Fibroblast of villous mesenchyme (primary cell): ENCODE measurements around the gene MTHFD2L. TPM values are rescaled to one million over a fixed set of nuclear protein-coding genes. Genes with fewer than 3 reads are reported as not detected.
A peak's percentile ranks its signal among the peaks of the same experiment; 100 is the strongest.

Experiments
- DNase-seq: peaks from one replicate; pipeline ENCODE4 v3.0.0-alpha.2; 2010; ENCODE audit warnings: low read depth
- H3K4me3 ChIP-seq: 2 replicates; pipeline ENCODE4 v1.5.1; 2011; ENCODE audit warnings: low read depth, mild to moderate bottlenecking, low read length
- total RNA-seq: library from RNA; depleted of rRNA; stranded (reverse); fragments of >200 nt; gene quantifications from 2 replicates; pipeline ENCODE4 v1.2.3, GENCODE V29; 2012
- TF ChIP-seq, protein P1 (sequence below): IDR thresholded peaks from 2 replicates; pipeline ENCODE4 v1.5.1; 2012; ENCODE audit warnings: low read depth, mild to moderate bottlenecking, low read length; ENCODE audit not compliant: insufficient read depth

MTHFD2L gene
- total RNA-seq, 1 donor: 16.8 TPM

DNA sequence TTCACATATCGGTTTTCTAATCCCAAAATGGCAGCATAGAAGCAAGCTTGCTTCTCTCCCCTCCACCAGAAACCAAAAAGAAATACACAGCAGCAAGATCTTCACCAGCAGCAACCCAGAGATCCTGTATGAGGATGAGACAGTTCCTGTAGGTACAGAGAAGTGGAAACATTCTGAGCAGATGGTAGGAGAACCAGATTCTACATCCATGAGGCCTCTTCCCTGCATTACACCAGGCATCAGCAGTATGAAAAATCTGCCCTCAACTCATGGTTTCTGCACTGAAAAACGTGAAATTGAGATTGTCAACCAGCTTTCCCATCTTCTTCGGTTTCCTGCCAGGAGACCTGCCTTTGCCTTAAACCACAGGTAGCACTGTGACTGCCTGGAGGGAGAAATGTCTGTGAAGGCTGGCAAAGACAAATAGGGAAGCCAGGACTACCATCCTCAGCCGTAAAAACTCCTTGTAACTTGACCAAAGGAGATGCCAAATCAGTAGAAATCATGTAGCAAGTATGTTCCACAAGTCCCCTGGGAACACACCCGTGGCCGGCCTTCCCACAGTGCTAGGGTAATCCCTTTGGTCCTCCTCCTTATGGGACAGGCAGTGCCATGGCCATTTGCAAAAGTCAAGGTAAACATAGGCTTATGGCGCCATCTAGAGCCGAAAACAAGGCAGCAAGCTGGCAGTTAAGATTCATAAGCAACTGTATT is 24.0 kb upstream of the MTHFD2L start:
- TF ChIP-seq, protein P1, sequence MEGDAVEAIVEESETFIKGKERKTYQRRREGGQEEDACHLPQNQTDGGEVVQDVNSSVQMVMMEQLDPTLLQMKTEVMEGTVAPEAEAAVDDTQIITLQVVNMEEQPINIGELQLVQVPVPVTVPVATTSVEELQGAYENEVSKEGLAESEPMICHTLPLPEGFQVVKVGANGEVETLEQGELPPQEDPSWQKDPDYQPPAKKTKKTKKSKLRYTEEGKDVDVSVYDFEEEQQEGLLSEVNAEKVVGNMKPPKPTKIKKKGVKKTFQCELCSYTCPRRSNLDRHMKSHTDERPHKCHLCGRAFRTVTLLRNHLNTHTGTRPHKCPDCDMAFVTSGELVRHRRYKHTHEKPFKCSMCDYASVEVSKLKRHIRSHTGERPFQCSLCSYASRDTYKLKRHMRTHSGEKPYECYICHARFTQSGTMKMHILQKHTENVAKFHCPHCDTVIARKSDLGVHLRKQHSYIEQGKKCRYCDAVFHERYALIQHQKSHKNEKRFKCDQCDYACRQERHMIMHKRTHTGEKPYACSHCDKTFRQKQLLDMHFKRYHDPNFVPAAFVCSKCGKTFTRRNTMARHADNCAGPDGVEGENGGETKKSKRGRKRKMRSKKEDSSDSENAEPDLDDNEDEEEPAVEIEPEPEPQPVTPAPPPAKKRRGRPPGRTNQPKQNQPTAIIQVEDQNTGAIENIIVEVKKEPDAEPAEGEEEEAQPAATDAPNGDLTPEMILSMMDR: peak; percentile 91
- DNase-seq: peak; percentile 92
- no peak overlapping the region for H3K4me3 ChIP-seq

DNA sequence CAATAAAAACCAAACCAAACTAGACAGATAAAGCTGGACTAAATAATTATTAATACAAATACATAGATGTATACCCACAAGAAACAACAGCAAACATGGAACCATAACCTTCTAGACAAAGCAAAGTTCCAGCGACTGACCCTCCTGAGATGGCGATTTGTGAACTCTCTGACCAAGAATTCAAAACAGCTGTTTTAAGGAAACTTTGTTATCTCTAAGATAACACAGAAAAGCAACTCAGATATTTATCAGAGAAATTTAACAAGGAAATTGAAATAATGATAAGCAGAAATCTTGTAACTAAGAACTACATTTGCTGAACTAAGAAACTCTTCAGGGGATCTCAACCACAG is 23.4 kb upstream of the MTHFD2L start:
- DNase-seq: no peak
- no peak overlapping the region for H3K4me3 ChIP-seq
- TF ChIP-seq, protein P1: no peak

DNA sequence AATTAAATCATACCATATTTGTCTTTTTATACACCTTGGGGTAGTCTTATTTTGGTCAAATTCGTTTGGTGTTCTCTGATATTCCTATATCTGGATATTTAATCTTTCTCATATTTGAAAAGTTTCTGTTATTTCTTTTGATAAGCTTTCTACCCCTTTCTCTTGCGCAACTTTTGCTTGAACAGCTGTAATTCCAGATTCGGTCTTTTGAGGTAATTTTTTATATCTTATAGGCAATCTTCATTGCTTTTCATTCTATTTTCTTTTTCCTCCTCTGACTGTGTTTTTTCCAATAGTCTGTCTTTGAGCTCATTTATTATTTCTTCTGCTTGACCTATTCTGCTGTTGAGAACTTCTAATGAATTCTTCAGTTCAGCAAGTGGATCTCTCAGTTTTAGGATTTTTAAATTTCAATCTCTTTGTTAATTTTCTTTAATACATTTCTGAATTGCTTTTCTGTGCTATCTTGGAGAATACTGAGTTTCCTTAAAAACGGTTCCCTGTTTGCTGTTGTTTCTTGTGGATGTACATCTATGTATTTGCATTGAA is 11.3 kb upstream of the MTHFD2L start:
- TF ChIP-seq, protein P1: no peak
- H3K4me3 ChIP-seq: no peak overlapping the region
- no peak for DNase-seq

DNA sequence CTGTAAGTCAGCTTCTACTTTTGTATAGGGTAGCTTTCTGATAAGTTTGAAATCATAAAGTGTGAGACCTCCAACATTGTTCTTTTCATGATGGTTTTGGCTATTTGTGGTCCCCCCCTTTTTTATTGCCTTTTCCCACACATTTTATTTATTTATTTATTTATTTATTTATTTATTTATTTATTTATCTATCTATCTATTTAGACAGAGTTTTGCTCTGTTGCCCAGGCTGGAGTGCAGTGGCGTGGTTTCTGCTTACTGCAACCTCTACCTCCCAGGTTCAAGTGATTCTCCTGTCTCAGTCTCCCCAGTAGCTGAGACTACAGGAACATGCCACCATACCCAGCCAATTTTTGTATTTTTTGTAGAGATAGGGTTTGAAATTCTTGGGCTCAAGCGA is 9.7 kb upstream of the MTHFD2L start:
- TF ChIP-seq, protein P1: no peak
- no peak overlapping the region for H3K4me3 ChIP-seq
- DNase-seq: no peak

DNA sequence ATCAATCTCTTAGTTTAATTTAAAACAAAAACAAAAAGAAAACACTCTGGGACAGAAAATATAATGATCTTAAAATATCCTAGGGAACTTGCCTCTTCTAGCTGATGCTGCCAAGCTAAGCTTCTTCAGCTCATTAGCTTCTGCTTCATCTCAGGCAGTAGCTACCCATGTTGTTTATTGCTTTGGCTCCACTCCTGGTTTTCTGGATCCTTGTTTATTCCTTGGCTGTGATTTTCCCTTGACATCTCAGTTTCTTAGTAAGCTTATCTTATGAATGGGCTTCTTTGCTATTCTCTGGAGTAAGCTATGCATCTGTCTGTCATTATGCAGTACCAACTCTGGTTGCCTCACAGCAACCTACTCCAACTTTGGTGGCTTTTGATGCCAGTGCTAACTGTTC is 5.1 kb upstream of the MTHFD2L start:
- no peak overlapping the region for H3K4me3 ChIP-seq
- peak; percentile 38 for DNase-seq
- TF ChIP-seq, protein P1: no peak

GRCh38 chr4:74156521-74156920 is 1.4 kb upstream of the MTHFD2L start:
- no peak for DNase-seq
- TF ChIP-seq, protein P1: no peak
- no peak overlapping the region for H3K4me3 ChIP-seq

DNA sequence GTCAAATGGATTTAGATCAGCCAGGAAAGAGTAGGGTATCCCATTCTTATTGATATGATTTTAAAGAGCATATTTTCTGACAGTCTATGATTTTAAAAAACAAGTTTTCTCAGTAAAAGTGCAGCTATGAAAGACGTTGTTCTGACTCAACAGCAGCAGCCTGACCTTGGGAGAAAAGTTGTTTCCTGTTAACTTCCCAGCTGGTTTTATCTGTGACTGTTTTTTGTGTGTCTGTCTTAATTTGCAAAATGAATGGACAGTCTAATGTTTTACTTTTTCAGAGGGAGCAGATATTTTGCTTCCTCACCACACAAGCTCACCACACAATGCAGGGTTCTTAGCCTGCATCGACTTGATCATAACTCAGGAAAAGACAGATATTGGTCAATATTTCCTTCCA is 764 bp upstream of the MTHFD2L start:
- TF ChIP-seq, protein P1: no peak
- H3K4me3 ChIP-seq: peak overlapping the region; percentile 77
- peak; percentile 64 for DNase-seq
